Skeletal muscle tissue (tissue), 4 donors: ENCODE results near the gene CCDC170. TPM values are rescaled to one million over a fixed set of nuclear protein-coding genes. Genes with fewer than 3 reads are reported as not detected.
"Not testable (repeated sequence)": the region's sequence is repeated elsewhere in the genome, so short reads cannot be mapped to it uniquely, and the experiment has no call there.

Experiments used
- H3K27ac ChIP-seq: one replicate; pipeline ENCODE4 v1.7.0; 2013; ENCODE audit warnings: mild to moderate bottlenecking, low read depth, low read length, inconsistent platforms
- H3K27me3 ChIP-seq, 3 donors: one replicate each; pipeline ENCODE4 v1.7.0; 2013; ENCODE audit warnings: low read length in 3 of 3; ENCODE audit not compliant: control insufficient read depth in 3 of 3, insufficient read depth in 3 of 3
- H3K36me3 ChIP-seq, 3 donors: one replicate each; pipeline ENCODE4 v1.7.0; 2013; ENCODE audit warnings: low read length in 3 of 3; ENCODE audit not compliant: control insufficient read depth in 3 of 3, insufficient read depth in 3 of 3
- H3K4me1 ChIP-seq, 3 donors: one replicate each; pipeline ENCODE4 v1.7.0; 2013; ENCODE audit warnings: low read length in 3 of 3, mild to moderate bottlenecking in 3 of 3; ENCODE audit not compliant: control insufficient read depth in 3 of 3, insufficient read depth in 3 of 3
- H3K4me3 ChIP-seq, 3 donors: one replicate each; pipeline ENCODE4 v1.7.0; 2013; ENCODE audit warnings: low read length in 3 of 3
- H3K9ac ChIP-seq, 3 donors: one replicate each; pipeline ENCODE4 v1.7.0; 2013; ENCODE audit warnings: low read length in 3 of 3, mild to moderate bottlenecking in 3 of 3, moderate library complexity in 2 of 3, low read depth in 1 of 3
- H3K9me3 ChIP-seq, 3 donors: one replicate each; pipeline ENCODE4 v1.7.0; 2013; ENCODE audit warnings: low read length in 3 of 3; ENCODE audit not compliant: control insufficient read depth in 3 of 3
- total RNA-seq: library from RNA; depleted of rRNA; stranded (reverse); fragments of >200 nt; gene quantifications from one replicate; pipeline ENCODE4 v1.2.3, GENCODE V29; 2014
- donor health status: Osteomylitis.

CCDC170 gene
- total RNA-seq, 1 donor from 2014 or later, result 1.0 TPM

- Histone ChIP-seq H3K4me1 (peaks cover 9 to 19% (median 9%) of the 10 kb centered on the region in 3 donors), H3K36me3 (peaks cover 0 to 12% (median 12%) of the 10 kb centered on the region in 3 donors)
- not testable (repeated sequence) for H3K27me3 ChIP-seq, H3K27ac ChIP-seq, H3K9me3 ChIP-seq, H3K9ac ChIP-seq, H3K4me3 ChIP-seq
These were observed 37.9 kb upstream of the CCDC170 start for GRCh38 chr6:151455751-151456398.

- H3K27ac ChIP-seq, result no peak overlapping the region
- H3K36me3 ChIP-seq, result peaks cover 10 to 34% (median 20%) of the 10 kb centered on the region in 3 donors
- no peaks in the 10 kb centered on the region for H3K9me3 ChIP-seq
- H3K9ac ChIP-seq, result no peak overlapping the region
- no peaks in the 10 kb centered on the region for H3K4me1 ChIP-seq
- no peak overlapping the region for H3K4me3 ChIP-seq
- no peaks in the 10 kb centered on the region for H3K27me3 ChIP-seq
These were observed 32.1 kb upstream of the CCDC170 start for GRCh38 chr6:151461673-151462072.

- Histone ChIP-seq H3K36me3 (peaks cover 10 to 35% (median 22%) of the 10 kb centered on the region in 3 donors), H3K27ac (no peak overlapping the region), H3K4me1 (no peaks in the 10 kb centered on the region), H3K9me3 (no peaks in the 10 kb centered on the region), H3K4me3 (no peak overlapping the region), H3K9ac (no peak overlapping the region), H3K27me3 (no peaks in the 10 kb centered on the region)
These were observed 29.1 kb upstream of the CCDC170 start for GRCh38 chr6:151464702-151465101.

- Histone ChIP-seq H3K36me3 (no peaks in the 10 kb centered on the region), H3K4me3 (peak overlapping the region in 2 of 3 donors; percentile 38 to 49), H3K9ac (no peak overlapping the region), H3K4me1 (no peaks in the 10 kb centered on the region), H3K27ac (no peak overlapping the region), H3K9me3 (no peaks in the 10 kb centered on the region), H3K27me3 (no peaks in the 10 kb centered on the region)
These were observed 17.9 kb upstream of the CCDC170 start for GRCh38 chr6:151475653-151476523.

GRCh38 chr6:151477726-151478125, 16.1 kb upstream of the CCDC170 start:
- Histone ChIP-seq H3K4me1 (no peaks in the 10 kb centered on the region), H3K4me3 (no peak overlapping the region), H3K27ac (no peak overlapping the region), H3K36me3 (no peaks in the 10 kb centered on the region), H3K9me3 (no peaks in the 10 kb centered on the region), H3K27me3 (no peaks in the 10 kb centered on the region), H3K9ac (no peak overlapping the region)

- Histone ChIP-seq H3K27me3 (no peaks in the 10 kb centered on the region), H3K4me3 (no peak overlapping the region), H3K4me1 (peaks cover 0 to 3% (median 0%) of the 10 kb centered on the region in 3 donors), H3K9ac (no peak overlapping the region), H3K36me3 (no peaks in the 10 kb centered on the region), H3K27ac (no peak overlapping the region), H3K9me3 (no peaks in the 10 kb centered on the region)
These were observed 15.1 kb upstream of the CCDC170 start for GRCh38 chr6:151478670-151479069.

GRCh38 chr6:151481786-151482185, 12.0 kb upstream of the CCDC170 start:
- Histone ChIP-seq H3K27ac (no peak overlapping the region), H3K9me3 (no peaks in the 10 kb centered on the region), H3K9ac (no peak overlapping the region)

GRCh38 chr6:151482290-151482689, 11.5 kb upstream of the CCDC170 start:
- Histone ChIP-seq H3K4me1 (peaks cover 0 to 3% (median 0%) of the 10 kb centered on the region in 3 donors), H3K9me3 (no peaks in the 10 kb centered on the region), H3K27ac (peak overlapping the region; percentile 60), H3K4me3 (peak overlapping the region in 1 of 3 donors; percentile 9), H3K9ac (no peak overlapping the region), H3K36me3 (no peaks in the 10 kb centered on the region), H3K27me3 (no peaks in the 10 kb centered on the region)

More at GRCh38 chr6:151481786-151482185, 12.0 kb upstream of the CCDC170 start:
- Histone ChIP-seq H3K4me1 (peaks cover 0 to 3% (median 0%) of the 10 kb centered on the region in 3 donors), H3K4me3 (no peak overlapping the region), H3K36me3 (no peaks in the 10 kb centered on the region), H3K27me3 (no peaks in the 10 kb centered on the region)

- Histone ChIP-seq H3K4me1 (peaks cover 0 to 3% (median 0%) of the 10 kb centered on the region in 3 donors), H3K36me3 (no peaks in the 10 kb centered on the region), H3K9ac (no peak overlapping the region), H3K27ac (no peak overlapping the region), H3K9me3 (no peaks in the 10 kb centered on the region), H3K27me3 (no peaks in the 10 kb centered on the region), H3K4me3 (no peak overlapping the region)
These were observed 9.8 kb upstream of the CCDC170 start for GRCh38 chr6:151483994-151484393.

GRCh38 chr6:151488226-151488625, 5.6 kb upstream of the CCDC170 start:
- Histone ChIP-seq H3K36me3 (no peaks in the 10 kb centered on the region), H3K4me1 (peaks cover 0 to 1% (median under 1%) of the 10 kb centered on the region in 3 donors), H3K9ac (no peak overlapping the region), H3K4me3 (no peak overlapping the region), H3K27ac (no peak overlapping the region), H3K27me3 (peaks cover 3 to 6% (median 4%) of the 10 kb centered on the region in 3 donors), H3K9me3 (no peaks in the 10 kb centered on the region)
